ENCODE data around the gene KLK2. TPM values are rescaled to one million over a fixed set of nuclear protein-coding genes. Genes with fewer than 3 reads are reported as not detected.

Gene KLK2
- total and polyA plus RNA-seq, 2 of the 8 experiments (the other 6 are each of a cell fraction or from before 2014, with no cell fraction given) = 0.20 TPM; not detected in 1

DNA sequence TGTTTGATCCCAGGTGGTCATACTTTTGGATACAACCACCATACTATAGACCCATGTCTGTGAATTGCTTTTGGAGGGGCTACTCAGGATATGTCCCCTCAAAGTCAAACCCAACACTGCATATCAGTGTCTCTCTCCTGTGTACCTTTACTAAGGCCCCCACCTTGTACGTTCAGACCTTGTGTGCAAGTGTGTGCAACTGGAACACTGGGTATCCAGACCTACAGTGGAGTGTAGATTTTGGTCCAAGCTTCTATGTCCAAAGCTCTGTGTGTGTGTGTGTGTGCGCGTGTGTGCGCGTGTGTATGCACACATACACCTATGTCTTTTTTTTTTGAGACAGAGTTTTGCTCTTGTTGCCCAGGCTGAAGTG lies 18.0 kb downstream of the KLK2 start:
- Histone ChIP-seq H3K14ac (ENCODE audit: insufficient read length) (no peak overlapping the region), H3K4me3 (ENCODE audit: extremely low read depth in 1 of 4, insufficient read depth in 2 of 4, low read depth in 3 of 4, low read length in 4 of 4) (no peak overlapping the region), H3K4ac (replicated peaks; ENCODE audit: insufficient read length, low read depth, low read length) (no peak overlapping the region), H2BK5ac (ENCODE audit: low read depth, low read length) (no peak overlapping the region), H3K23me2 (ENCODE audit: low read depth, low read length) (no peaks in the 10 kb centered on the region; the same call in 1 of the 2 replicates), H3K36me3 (ENCODE audit: control insufficient read depth in 2 of 4, insufficient read depth in 4 of 4, low read length in 3 of 4) (no peaks in the 10 kb centered on the region), H4K5ac (ENCODE audit: insufficient read length, low read depth, low read length) (no peak overlapping the region), H2BK20ac (ENCODE audit: low read length) (no peak overlapping the region), H3K4me2 (ENCODE audit: insufficient read depth in 1 of 2, low read depth in 2 of 2, low read length in 2 of 2) (no peak overlapping the region), H3K79me2 (ENCODE audit: control insufficient read depth in 1 of 2, insufficient read depth in 2 of 2, low read length in 2 of 2) (no peaks in the 10 kb centered on the region), H2BK120ac (replicated peaks; ENCODE audit: low read depth, low read length) (no peak overlapping the region), H2AK5ac (ENCODE audit: low read depth, low read length) (no peak overlapping the region), H3K79me1 (ENCODE audit: low read depth, low read length) (no peaks in the 10 kb centered on the region), H3K23ac (ENCODE audit: insufficient read length) (no peak overlapping the region), H4K8ac (ENCODE audit: extremely low read depth, insufficient read depth, low read length) (no peak overlapping the region), H3K18ac (ENCODE audit: extremely low read depth, low read length) (no peak overlapping the region), H3K9me3 (ENCODE audit: insufficient read depth in 2 of 2, low read depth in 1 of 2, low read length in 1 of 2) (peaks cover 23 to 30% of the 10 kb centered on the region in 2 experiments), H3K9ac (replicated peaks in 1 of 4; ENCODE audit: extremely low read depth in 1 of 4, low read depth in 3 of 4, low read length in 3 of 4) (no peak overlapping the region), H4K20me1 (replicated peaks in 1 of 2; ENCODE audit: control insufficient read depth in 1 of 2, insufficient read depth in 2 of 2, low read length in 2 of 2) (no peaks in the 10 kb centered on the region), H2BK15ac (ENCODE audit: low read length) (no peak overlapping the region), H2AFZ (ENCODE audit: low read length) (no peak overlapping the region), H3K27ac (ENCODE audit: low read depth, low read length) (no peak overlapping the region), H3K4me1 (replicated peaks in 1 of 4; ENCODE audit: control insufficient read depth in 3 of 4, insufficient read depth in 4 of 4, low read length in 3 of 4) (no peaks in the 10 kb centered on the region), H3K27me3 (replicated peaks in 1 of 4; ENCODE audit: control insufficient read depth in 3 of 4, extremely low read depth in 1 of 4, insufficient read depth in 3 of 4, low read length in 3 of 4) (peaks cover 0 to 4% (median under 1%) of the 10 kb centered on the region in 4 experiments; a peak in 2 of 7 replicates), H2BK12ac (ENCODE audit: low read depth, low read length) (no peak overlapping the region), H3K56ac (replicated peaks; ENCODE audit: insufficient read length, low read depth, low read length) (no peak overlapping the region), H4K91ac (replicated peaks; ENCODE audit: insufficient read length, low read length) (no peak overlapping the region)
- ChIA-PET CTCF (ENCODE audit: partially characterized antibody) (interaction anchor here (1.0 to 4.7 kb wide), 4 partner anchors 10 to 20 kb away, joined by 4 to 29 read pairs (median 10); no protein-coding TSS in a partner anchor), POLR2A (ENCODE audit: partially characterized antibody) (interaction anchor here (0.9 to 1.6 kb wide), 3 partner anchors 88 to 93 kb away, joined by 3 to 5 read pairs (median 3); no protein-coding TSS in a partner anchor)
- no peak for TF ChIP-seq POU5F1 (IDR thresholded peaks at IDR 0.05; ENCODE audit: low read depth, low read length)
- TF ChIP-seq RAD21 (IDR thresholded peaks at IDR 0.05 in 1 of 2, conservative IDR thresholded peaks at IDR 0.05 in 1 of 2; ENCODE audit: low read depth in 2 of 2, low read length in 2 of 2) = no peak
- TF ChIP-seq GABPA (IDR thresholded peaks at IDR 0.05; ENCODE audit: borderline replicate concordance, insufficient read depth, low read length) = no peak
- no peak for TF ChIP-seq RNF2 (IDR thresholded peaks at IDR 0.05; ENCODE audit: borderline replicate concordance, low read depth, low read length, missing control alignments, poor library complexity, severe bottlenecking)
- no peak for TF ChIP-seq BCL11A (IDR thresholded peaks at IDR 0.05; ENCODE audit: low read depth in 2 of 2, low read length in 2 of 2)
- DNase-seq (ENCODE audit: low read depth in 1 of 2, low spot score in 2 of 2) = no peak
- WGBS, 2 experiments (ENCODE audit: extremely low coverage in 1 of 2, insufficient coverage in 1 of 2, insufficient read length in 1 of 2, insufficient replicate concordance in 2 of 2, low coverage in 1 of 2, low lambda C conversion rate in 2 of 2, missing lambda C conversion rate in 1 of 2) = 89% methylated on average over 5 of the region's 5 CpGs; no CpG with 5 or more reads in 1 of the 2 experiments
- FAIRE-seq = no peak
